PFSK-1 (cell line): ENCODE data around the gene CARD9.

ENCODE experiments used
- POLR2AphosphoS5 ChIP-seq: IDR thresholded peaks from 2 replicates; pipeline ENCODE4 v1.6.1; 2012; ENCODE audit warnings: low read depth, mild to moderate bottlenecking, control low read depth, low read length, moderate library complexity
- REST ChIP-seq, 2 experiments: IDR thresholded peaks; 2 replicates each; pipeline versions ENCODE4 v1.6.1 to v1.8.0; 2011 to 2012; ENCODE audit warnings: low read depth in 2 of 2, low read length in 2 of 2, control low read depth in 1 of 2, inconsistent platforms in 1 of 2, mild to moderate bottlenecking in 1 of 2, moderate library complexity in 1 of 2; ENCODE audit not compliant: insufficient read depth in 1 of 2
- SIN3A ChIP-seq: IDR thresholded peaks from 2 replicates; pipeline ENCODE4 v1.6.1; 2012; ENCODE audit warnings: mild to moderate bottlenecking, low read length, moderate library complexity, borderline replicate concordance; ENCODE audit not compliant: insufficient read depth
- TAF1 ChIP-seq: IDR thresholded peaks from 2 replicates; pipeline ENCODE4 v1.6.1; 2012; ENCODE audit warnings: low read length, control low read depth, borderline replicate concordance; ENCODE audit not compliant: insufficient read depth

GRCh38 chr9:136341769-136342168 lies 31.7 kb downstream of the CARD9 start:
- TF ChIP-seq POLR2AphosphoS5 (no peak), REST (IDR thresholded peaks at IDR 0.05; ENCODE audit: insufficient read depth in 1 of 2, low read depth in 2 of 2, low read length in 2 of 2) (no peak), TAF1 (no peak), SIN3A (no peak)
